Chondrocyte (in vitro differentiated cells): ENCODE data around the gene RHD. TPM values are rescaled to one million over a fixed set of nuclear protein-coding genes. Genes with fewer than 3 reads are reported as not detected.
"Not testable (repeated sequence)": the region's sequence is repeated elsewhere in the genome, so short reads cannot be mapped to it uniquely, and the experiment has no call there.

Experiments used
- DNase-seq: peaks from one replicate; pipeline ENCODE4 v3.0.0; 2021; ENCODE audit warnings: mixed read lengths, low spot score
- H3K27ac Mint-ChIP-seq: one replicate; pipeline ENCODE4 v1.8.0; 2021; ENCODE audit warnings: mild to moderate bottlenecking, moderate library complexity, mixed read lengths; ENCODE audit not compliant: unreplicated experiment
- H3K27me3 Mint-ChIP-seq: 2 replicates; pipeline ENCODE4 v1.8.0; 2021; ENCODE audit warnings: low read depth, mixed read lengths
- H3K36me3 Mint-ChIP-seq: 2 replicates; pipeline ENCODE4 v1.8.0; 2021; ENCODE audit warnings: low read depth, mixed read lengths
- H3K4me1 Mint-ChIP-seq: 2 replicates; pipeline ENCODE4 v1.8.0; 2021; ENCODE audit warnings: low read depth, mild to moderate bottlenecking, mixed read lengths
- H3K4me3 Mint-ChIP-seq: one replicate; pipeline ENCODE4 v1.8.0; 2021; ENCODE audit warnings: mild to moderate bottlenecking, moderate library complexity, mixed read lengths; ENCODE audit not compliant: unreplicated experiment
- H3K9me3 Mint-ChIP-seq: 2 replicates; pipeline ENCODE4 v1.8.0; 2021; ENCODE audit warnings: low read depth, mixed read lengths
- total RNA-seq: library from RNA; stranded (reverse); gene quantifications from 3 replicates; pipeline ENCODE4 v1.2.1, GENCODE V29; 2021
- TF ChIP-seq, protein P1 (sequence below): fragments of 200-600 bp; sonication (generic); IDR thresholded peaks from 2 replicates; pipeline ENCODE4 v1.5.0; 2021; ENCODE audit warnings: antibody characterized with exemption, mild to moderate bottlenecking, moderate library complexity

The RHD gene
- total RNA-seq, 1 donor from 2014 or later, result not detected

DNA sequence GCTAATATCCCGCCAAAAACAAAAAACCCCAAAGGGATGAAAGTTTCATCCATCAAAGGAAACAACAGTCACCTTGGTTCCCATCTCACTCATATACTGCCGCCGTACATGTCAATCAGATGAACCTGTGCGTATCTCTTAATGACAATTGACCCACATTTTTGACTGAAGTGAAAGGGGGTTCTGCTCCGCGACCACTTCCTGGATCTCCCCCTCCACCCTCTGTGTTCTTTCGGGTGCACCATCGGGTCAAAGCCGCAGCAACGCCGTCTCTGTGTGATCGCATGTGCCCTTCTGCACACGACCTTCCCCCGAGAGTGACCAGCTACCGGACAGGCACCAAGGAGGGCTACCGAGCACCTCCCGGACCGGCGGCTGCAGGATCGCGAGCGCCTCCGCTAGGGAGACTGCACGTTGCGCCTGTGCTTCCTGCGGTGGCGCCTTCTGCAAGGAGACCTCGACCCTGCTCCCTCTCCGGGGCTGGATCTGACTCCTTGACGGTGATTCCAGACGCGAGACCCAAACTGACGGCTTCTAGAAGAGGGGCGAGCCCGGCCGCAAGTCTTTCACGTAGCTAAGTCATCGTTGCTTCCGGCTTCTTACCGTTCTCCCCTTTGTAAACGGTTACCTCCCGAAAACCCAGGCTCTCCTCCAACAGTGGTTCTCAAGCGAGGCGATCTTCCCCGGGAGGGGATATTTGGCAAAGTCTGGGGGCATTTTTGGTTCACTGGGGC is 5.6 kb upstream of the RHD start:
- TF ChIP-seq, protein P1, sequence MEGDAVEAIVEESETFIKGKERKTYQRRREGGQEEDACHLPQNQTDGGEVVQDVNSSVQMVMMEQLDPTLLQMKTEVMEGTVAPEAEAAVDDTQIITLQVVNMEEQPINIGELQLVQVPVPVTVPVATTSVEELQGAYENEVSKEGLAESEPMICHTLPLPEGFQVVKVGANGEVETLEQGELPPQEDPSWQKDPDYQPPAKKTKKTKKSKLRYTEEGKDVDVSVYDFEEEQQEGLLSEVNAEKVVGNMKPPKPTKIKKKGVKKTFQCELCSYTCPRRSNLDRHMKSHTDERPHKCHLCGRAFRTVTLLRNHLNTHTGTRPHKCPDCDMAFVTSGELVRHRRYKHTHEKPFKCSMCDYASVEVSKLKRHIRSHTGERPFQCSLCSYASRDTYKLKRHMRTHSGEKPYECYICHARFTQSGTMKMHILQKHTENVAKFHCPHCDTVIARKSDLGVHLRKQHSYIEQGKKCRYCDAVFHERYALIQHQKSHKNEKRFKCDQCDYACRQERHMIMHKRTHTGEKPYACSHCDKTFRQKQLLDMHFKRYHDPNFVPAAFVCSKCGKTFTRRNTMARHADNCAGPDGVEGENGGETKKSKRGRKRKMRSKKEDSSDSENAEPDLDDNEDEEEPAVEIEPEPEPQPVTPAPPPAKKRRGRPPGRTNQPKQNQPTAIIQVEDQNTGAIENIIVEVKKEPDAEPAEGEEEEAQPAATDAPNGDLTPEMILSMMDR, result peak; percentile 47
- H3K4me3 Mint-ChIP-seq, result peak overlapping the region; percentile 78
- H3K9me3 Mint-ChIP-seq, H3K36me3 Mint-ChIP-seq, H3K27ac Mint-ChIP-seq, H3K27me3 Mint-ChIP-seq, DNase-seq, H3K4me1 Mint-ChIP-seq: not testable (repeated sequence)

DNA sequence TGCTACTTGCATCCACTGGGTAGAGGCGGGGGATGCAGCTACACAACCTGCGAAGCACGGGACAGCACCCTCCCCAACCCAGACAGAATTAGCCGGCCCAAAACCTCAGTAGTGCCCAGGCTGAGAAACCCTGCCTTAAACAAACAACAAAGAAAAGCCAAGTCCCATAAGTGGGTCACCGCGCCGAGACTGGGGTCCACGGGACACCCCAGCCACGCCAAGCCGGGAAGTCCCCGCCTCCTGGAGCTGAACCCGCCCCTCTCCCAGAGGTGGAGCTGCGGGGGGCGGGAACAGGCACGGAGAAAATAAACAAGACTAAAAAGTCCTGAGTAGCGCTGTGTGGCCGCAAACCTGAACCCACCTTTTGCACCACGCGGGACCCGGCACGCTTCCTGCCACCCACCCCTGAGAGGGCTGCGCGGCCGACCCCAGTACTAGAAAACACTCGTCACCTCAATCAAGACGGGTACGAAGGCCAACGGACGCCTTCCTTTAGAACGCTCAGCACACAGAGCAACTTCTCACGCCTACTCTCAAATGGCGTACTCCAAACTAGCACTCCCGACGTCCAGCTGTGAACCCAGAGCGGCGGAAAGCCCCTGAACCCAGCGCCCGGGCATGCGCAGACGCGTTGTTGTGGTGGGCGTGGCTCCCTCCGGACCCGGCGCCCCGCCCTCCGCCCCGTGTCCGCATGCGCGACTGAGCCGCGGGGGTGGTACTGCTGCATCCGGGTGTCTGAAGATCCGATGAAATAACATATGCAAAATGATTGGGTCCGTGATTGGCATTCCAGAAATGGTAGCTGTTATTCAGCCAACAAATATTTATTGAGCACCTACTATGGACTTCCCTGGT is 4.8 kb upstream of the RHD start:
- H3K4me1 Mint-ChIP-seq, DNase-seq, H3K27ac Mint-ChIP-seq, H3K9me3 Mint-ChIP-seq, H3K27me3 Mint-ChIP-seq, H3K36me3 Mint-ChIP-seq: not testable (repeated sequence)
- peak overlapping the region; percentile 62 for H3K4me3 Mint-ChIP-seq

DNA sequence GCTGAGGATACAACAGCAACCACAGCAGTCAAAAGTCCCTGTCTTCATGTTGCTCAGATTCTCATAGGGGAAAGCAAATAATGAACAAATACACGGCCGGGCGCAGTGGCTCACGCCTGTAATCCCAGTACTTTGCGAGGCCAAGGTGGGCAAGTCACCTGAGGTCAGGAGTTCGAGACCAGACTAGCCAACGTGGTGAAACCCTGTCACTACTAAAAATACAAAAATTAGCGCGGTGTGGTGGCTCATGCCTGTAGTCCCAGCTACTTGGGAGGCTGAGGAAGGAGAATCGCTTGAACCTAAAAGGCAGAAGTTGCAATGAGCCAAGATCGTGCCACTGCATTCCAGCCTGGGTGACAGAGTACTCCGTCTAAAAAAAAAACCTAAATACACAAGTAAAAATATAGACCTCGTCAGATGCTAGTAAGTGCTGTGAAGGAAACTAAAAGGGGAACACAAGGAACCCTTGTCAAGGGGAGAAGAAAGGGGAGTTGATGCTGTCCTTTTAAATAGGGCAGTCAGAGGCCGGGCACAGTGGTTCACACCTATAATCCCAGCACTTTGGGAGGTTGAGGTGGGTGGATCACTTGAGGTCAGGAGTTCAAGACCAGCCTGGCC is 4.1 kb upstream of the RHD start:
- not testable (repeated sequence) for H3K36me3 Mint-ChIP-seq, H3K27ac Mint-ChIP-seq, H3K9me3 Mint-ChIP-seq, DNase-seq, H3K4me1 Mint-ChIP-seq, H3K27me3 Mint-ChIP-seq
- H3K4me3 Mint-ChIP-seq, result peak overlapping the region; percentile 62

DNA sequence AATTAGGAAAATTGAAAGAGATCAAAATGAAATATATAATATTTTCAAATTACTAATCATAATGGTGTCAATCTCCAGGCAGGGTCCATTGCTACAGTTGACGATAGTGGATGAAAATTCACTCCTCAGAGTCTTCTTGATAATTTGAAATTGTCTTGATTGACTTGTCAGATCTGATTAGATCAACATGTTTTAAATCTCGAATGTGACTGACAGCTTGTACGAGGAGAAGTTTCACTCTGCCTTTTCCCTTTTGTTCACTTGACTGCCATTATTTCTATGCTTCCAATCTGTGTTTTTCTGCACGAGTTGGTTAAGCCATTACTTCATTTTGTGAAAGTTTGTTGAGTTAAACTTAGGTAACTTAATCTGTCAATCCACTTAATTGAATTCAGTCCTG is 3.3 kb downstream of the RHD start:
- not testable (repeated sequence) for H3K4me1 Mint-ChIP-seq, H3K4me3 Mint-ChIP-seq, DNase-seq, H3K27me3 Mint-ChIP-seq, H3K27ac Mint-ChIP-seq, H3K9me3 Mint-ChIP-seq, H3K36me3 Mint-ChIP-seq

DNA sequence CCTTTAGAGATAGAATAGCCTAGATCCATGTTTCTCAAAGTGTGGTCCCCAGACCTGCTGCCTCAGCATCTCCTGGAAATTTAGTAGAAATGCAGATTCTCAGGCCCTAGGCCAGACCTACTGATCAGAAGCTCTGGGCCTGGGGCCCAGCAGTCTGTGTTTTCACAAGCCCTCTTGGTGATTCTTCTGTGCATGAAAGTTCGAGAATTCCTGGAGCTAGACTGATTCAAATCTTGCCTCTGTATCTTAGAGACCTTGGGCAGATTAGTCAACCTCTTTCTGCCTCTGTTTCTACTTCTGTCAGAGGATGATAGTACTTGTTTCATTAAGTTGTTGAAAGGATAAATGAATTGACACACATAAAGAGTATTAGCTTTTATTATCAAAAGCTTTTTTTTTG is 5.0 kb downstream of the RHD start:
- H3K27me3 Mint-ChIP-seq, H3K4me3 Mint-ChIP-seq, DNase-seq, H3K36me3 Mint-ChIP-seq, H3K4me1 Mint-ChIP-seq, H3K9me3 Mint-ChIP-seq, H3K27ac Mint-ChIP-seq: not testable (repeated sequence)

DNA sequence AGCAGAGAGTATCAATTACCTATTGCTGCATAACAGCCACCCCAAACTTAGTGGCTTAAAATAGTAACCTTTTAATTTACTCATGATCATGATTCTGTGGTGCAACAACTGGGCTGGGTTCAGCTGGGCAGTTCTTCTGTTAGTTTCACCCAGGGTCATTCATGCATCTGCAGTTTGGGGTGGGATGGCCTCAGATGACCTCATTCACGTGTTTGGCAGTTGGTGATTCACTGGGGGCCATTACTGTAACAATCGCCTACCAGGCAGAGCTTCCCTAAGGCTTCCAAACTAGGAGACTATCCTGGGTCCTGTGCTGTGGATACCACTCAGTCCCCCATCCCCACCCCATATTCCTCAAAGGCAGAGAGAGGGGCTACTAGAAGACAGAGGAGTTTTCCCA is 6.0 kb downstream of the RHD start:
- not testable (repeated sequence) for H3K27me3 Mint-ChIP-seq, H3K27ac Mint-ChIP-seq, H3K4me1 Mint-ChIP-seq, H3K9me3 Mint-ChIP-seq, H3K36me3 Mint-ChIP-seq, DNase-seq, H3K4me3 Mint-ChIP-seq

DNA sequence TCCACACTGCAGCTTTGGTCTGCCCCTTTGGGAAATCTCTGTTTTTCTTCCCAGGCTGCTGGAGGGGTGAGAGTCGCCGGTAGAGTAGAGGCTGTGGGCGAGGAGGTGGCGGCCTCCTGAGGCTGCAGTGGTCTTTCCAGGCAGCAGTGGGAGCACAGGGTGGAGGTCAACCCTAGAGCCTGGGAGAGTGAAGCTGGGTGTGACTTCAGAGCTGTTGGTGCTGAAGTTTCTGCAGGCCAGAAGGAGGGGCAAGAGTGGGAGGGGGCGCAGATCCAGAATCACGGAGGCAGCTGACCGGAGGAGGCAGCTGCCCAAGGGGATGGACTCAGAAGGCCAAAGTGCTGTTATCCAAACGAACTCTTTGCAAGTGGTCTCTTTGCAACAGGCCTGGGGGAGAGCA is 6.5 kb downstream of the RHD start:
- not testable (repeated sequence) for H3K4me1 Mint-ChIP-seq, DNase-seq, H3K36me3 Mint-ChIP-seq, H3K4me3 Mint-ChIP-seq, H3K9me3 Mint-ChIP-seq, H3K27ac Mint-ChIP-seq, H3K27me3 Mint-ChIP-seq

DNA sequence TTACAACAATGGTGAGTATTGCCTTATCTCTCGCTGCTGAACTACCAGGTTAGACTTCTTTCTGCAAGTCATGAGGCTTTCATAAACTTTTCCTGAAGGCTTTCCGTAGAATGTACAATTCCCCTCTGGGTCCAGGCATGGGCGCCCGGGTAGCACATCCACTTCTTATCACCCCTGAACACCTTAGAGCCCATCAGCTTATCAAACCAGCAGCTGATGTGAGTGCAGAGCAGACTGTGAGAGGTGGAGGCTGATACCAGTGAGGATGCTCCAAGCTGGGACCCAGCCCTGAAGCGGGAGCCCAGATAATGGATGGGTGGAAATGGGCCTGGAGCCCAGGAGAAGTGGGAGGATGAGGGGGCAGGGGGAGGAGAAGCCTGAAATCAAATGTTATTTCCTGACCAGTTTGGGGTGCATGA is 7.4 kb downstream of the RHD start:
- DNase-seq, H3K4me1 Mint-ChIP-seq, H3K27ac Mint-ChIP-seq, H3K36me3 Mint-ChIP-seq, H3K4me3 Mint-ChIP-seq, H3K27me3 Mint-ChIP-seq, H3K9me3 Mint-ChIP-seq: not testable (repeated sequence)

DNA sequence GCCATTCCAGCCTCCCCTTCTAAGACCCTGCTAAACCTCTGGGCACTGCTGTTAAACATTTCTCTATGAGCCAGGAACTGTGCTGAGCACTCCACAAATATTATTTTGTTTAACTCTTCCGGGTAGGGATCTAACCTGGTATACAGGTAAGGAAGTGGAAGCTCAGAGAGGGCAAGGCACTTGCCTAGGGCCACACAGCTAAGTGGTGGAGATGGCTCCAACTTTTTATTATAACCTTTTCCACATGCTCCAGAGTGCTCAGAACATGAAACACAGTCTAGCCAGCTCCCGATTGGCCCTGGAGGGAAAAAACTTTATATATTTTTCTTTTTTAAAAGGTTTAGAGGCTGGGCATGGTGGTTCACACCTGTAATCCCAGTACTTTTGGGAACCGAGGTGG is 13.6 kb downstream of the RHD start:
- not testable (repeated sequence) for H3K36me3 Mint-ChIP-seq, H3K4me3 Mint-ChIP-seq, H3K27ac Mint-ChIP-seq, H3K27me3 Mint-ChIP-seq, DNase-seq, H3K4me1 Mint-ChIP-seq, H3K9me3 Mint-ChIP-seq

DNA sequence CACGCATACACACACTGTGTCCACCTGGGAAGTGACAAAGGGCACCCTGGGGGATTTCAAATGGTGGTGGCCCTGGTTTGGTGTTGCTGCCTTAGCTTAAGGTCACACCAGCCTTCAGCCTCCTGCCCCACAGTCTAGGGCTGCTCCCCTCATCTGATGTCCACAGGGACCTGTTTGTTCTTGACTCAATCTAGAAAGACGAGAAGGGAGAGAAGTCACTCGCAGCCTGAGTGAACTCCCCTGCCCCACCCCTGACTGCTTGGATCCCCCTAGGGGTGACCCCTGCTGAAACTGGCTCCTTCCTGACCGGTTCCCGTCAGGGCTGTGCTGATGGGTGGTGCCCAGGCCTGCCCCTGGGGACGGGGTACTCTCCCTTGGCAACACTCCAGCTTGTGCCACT is 14.9 kb downstream of the RHD start:
- H3K9me3 Mint-ChIP-seq, result not testable (repeated sequence)

DNA sequence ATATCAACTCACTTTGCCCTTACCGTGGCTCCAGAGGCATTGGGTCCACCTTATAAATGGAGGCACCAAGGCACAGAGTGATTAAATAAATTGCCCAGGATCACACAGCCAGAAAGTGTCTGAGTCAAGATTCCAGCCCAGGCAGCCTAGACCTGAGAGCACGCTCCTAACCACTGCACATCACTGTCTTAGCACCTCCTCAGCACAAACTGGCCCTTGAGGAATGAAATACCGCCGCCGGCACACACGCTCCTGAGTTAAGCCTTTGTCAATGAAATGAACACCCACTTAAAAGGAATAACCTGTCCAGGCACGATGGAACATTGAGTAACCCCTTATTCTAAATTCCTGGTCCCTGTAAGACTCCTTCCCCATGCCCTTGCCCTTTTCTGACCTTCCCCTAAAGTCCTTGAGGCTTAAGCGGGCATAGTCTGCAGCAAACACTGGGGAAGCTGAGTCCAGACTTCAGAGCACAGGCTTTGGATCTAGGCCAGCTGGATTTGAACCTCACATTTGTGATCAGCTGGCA is 16.3 kb downstream of the RHD start:
- not testable (repeated sequence) for H3K4me1 Mint-ChIP-seq, H3K9me3 Mint-ChIP-seq, H3K4me3 Mint-ChIP-seq, DNase-seq, H3K27me3 Mint-ChIP-seq, H3K27ac Mint-ChIP-seq, H3K36me3 Mint-ChIP-seq

More for the DNA sequence above, 14.9 kb downstream of the RHD start:
- DNase-seq, H3K27me3 Mint-ChIP-seq, H3K4me3 Mint-ChIP-seq, H3K27ac Mint-ChIP-seq, H3K36me3 Mint-ChIP-seq, H3K4me1 Mint-ChIP-seq: not testable (repeated sequence)
